Body of pancreas (tissue), 4 donors: ENCODE results near the gene TMPRSS13.
"Not testable (repeated sequence)": the region's sequence is repeated elsewhere in the genome, so short reads cannot be mapped to it uniquely, and the experiment has no call there.

Source experiments
- CTCF ChIP-seq, 7 experiments: fragments of 450-650 bp in 4 of 7; fragments of 200-600 bp in 3 of 7; sonication (generic) in 3 of 7; IDR thresholded peaks; one replicate each; pipeline ENCODE4 v1.5.1; 2016 to 2019; ENCODE audit warnings: antibody characterized with exemption in 7 of 7
- POLR2A ChIP-seq, 3 donors: fragments of 450-650 bp; IDR thresholded peaks; one replicate each; pipeline ENCODE4 v1.6.1; 2016; ENCODE audit warnings: antibody characterized with exemption in 3 of 3, mild to moderate bottlenecking in 2 of 3

GRCh38 chr11:117948466-117948865 is 19.3 kb upstream of the TMPRSS13 start:
- not testable (repeated sequence) for TF ChIP-seq CTCF, POLR2A (IDR thresholded peaks at IDR 0.05)
